HG02981 (cell line): ENCODE measurements around the gene MZT2B.
"Not testable (repeated sequence)": the region's sequence is repeated elsewhere in the genome, so short reads cannot be mapped to it uniquely, and the experiment has no call there.

Source experiments
- ATAC-seq: cut with Tn5 transposase; IDR thresholded peaks from one replicate; pipeline ENCODE4 v1.9.1; 2021; ENCODE audit warnings: mild to moderate bottlenecking, moderate library complexity; ENCODE audit not compliant: unreplicated experiment

MZT2B gene

GRCh38 chr2:130169896-130170295, 12.2 kb upstream of the MZT2B start:
- ATAC-seq: no peak

GRCh38 chr2:130174866-130175265, 7.2 kb upstream of the MZT2B start:
- peak; percentile 60 for ATAC-seq

- not testable (repeated sequence) for ATAC-seq
These were observed 1.4 kb upstream of the MZT2B start for GRCh38 chr2:130180404-130181324.

GRCh38 chr2:130181325-130181879, 660 bp upstream of the MZT2B start, which contains the start of gene SMPD4:
Gene SMPD4, minus strand, starts transcription at chr2:130181602. Its CDS starts 5,010 bp downstream, at chr2:130176592.
- peak; percentile 61 for ATAC-seq

- ATAC-seq: peak; percentile 11
These were observed 907 bp downstream of the MZT2B start for GRCh38 chr2:130182826-130183511.

GRCh38 chr2:130183512-130184373, 1.7 kb downstream of the MZT2B start:
- ATAC-seq: no peak

GRCh38 chr2:130185436-130185835, 3.4 kb downstream of the MZT2B start:
- no peak for ATAC-seq

GRCh38 chr2:130185896-130186295, 3.8 kb downstream of the MZT2B start:
- no peak for ATAC-seq

- no peak for ATAC-seq
These were observed 4.3 kb downstream of the MZT2B start for GRCh38 chr2:130186391-130186790.

GRCh38 chr2:130187268-130187667, 5.2 kb downstream of the MZT2B start:
- no peak for ATAC-seq

GRCh38 chr2:130187859-130188792, 6.1 kb downstream of the MZT2B start:
- ATAC-seq: not testable (repeated sequence)

- not testable (repeated sequence) for ATAC-seq
These were observed 6.9 kb downstream of the MZT2B start for GRCh38 chr2:130188958-130189357.

- ATAC-seq: no peak
These were observed 8.2 kb downstream of the MZT2B start for GRCh38 chr2:130190237-130190636.

GRCh38 chr2:130191319-130191718, 9.3 kb downstream of the MZT2B start:
- not testable (repeated sequence) for ATAC-seq

GRCh38 chr2:130192451-130192850, 10.4 kb downstream of the MZT2B start:
- ATAC-seq: not testable (repeated sequence)

- ATAC-seq: not testable (repeated sequence)
These were observed 11.8 kb downstream of the MZT2B start for GRCh38 chr2:130193824-130194223.

- ATAC-seq: not testable (repeated sequence)
These were observed 13.1 kb downstream of the MZT2B start for GRCh38 chr2:130195089-130195635.

GRCh38 chr2:130196052-130196451, 14.0 kb downstream of the MZT2B start:
- not testable (repeated sequence) for ATAC-seq

GRCh38 chr2:130198343-130198742, 16.3 kb downstream of the MZT2B start, which contains the start of gene TUBA3E:
Gene TUBA3E, minus strand, starts transcription at chr2:130198439. Its CDS starts 79 bp downstream, at chr2:130198360.
- ATAC-seq: no peak
